GM23338 (cell line): ENCODE results near the gene AP4M1. TPM values are rescaled to one million over a fixed set of nuclear protein-coding genes. Genes with fewer than 3 reads are reported as not detected.

Experiments used
- ATAC-seq: fragments of 200-7000 bp; cut with Tn5 transposase; 3 replicates; pipeline ENCODE4 v1.9.1; 2020
- DNase-seq: peaks from one replicate; pipeline ENCODE4 v3.0.0-alpha.2; 2015; ENCODE audit warnings: low spot score
- H2AFZ ChIP-seq: fragments of 200-600 bp; sonication (generic); 2 replicates; pipeline ENCODE4 v1.8.0; 2016; ENCODE audit warnings: antibody characterized with exemption, mild to moderate bottlenecking, moderate library complexity
- H3F3A ChIP-seq: fragments of 200-600 bp; sonication (generic); replicated peaks from 2 replicates; pipeline ENCODE4 v1.8.0; 2017; ENCODE audit warnings: antibody characterized with exemption, mixed run types, low read depth
- H3K27ac ChIP-seq: fragments of 200-600 bp; sonication (generic); 2 replicates; pipeline ENCODE4 v1.6.1; 2016; ENCODE audit warnings: low read depth
- H3K27me3 ChIP-seq: fragments of 200-600 bp; sonication (generic); 2 replicates; pipeline ENCODE4 v1.8.0; 2016; ENCODE audit warnings: mild to moderate bottlenecking, mixed run types, moderate library complexity; ENCODE audit not compliant: insufficient read depth
- H3K36me3 ChIP-seq: fragments of 200-600 bp; sonication (generic); 2 replicates; pipeline ENCODE4 v1.8.0; 2016; ENCODE audit warnings: mild to moderate bottlenecking; ENCODE audit not compliant: insufficient read depth
- H3K4me1 ChIP-seq: fragments of 200-600 bp; sonication (generic); 2 replicates; pipeline ENCODE4 v1.8.0; 2016; ENCODE audit warnings: mild to moderate bottlenecking, moderate library complexity; ENCODE audit not compliant: insufficient read depth
- H3K4me2 ChIP-seq: fragments of 200-600 bp; sonication (generic); 2 replicates; pipeline ENCODE4 v1.7.1; 2017; ENCODE audit warnings: mixed run types
- H3K4me3 ChIP-seq: fragments of 200-600 bp; sonication (generic); 2 replicates; pipeline ENCODE4 v1.6.1; 2016; ENCODE audit warnings: mixed run types
- H3K79me2 ChIP-seq: fragments of 200-600 bp; sonication (generic); replicated peaks from 2 replicates; pipeline ENCODE4 v1.8.0; 2017; ENCODE audit warnings: mild to moderate bottlenecking; ENCODE audit not compliant: insufficient read depth
- H3K9me2 ChIP-seq: fragments of 200-600 bp; sonication (generic); 2 replicates; pipeline ENCODE4 v1.8.0; 2017; ENCODE audit not compliant: insufficient read depth
- H4K20me1 ChIP-seq: fragments of 200-600 bp; sonication (generic); replicated peaks from 2 replicates; pipeline ENCODE4 v1.8.0; 2017; ENCODE audit warnings: mild to moderate bottlenecking; ENCODE audit not compliant: insufficient read depth
- H3K27ac Mint-ChIP-seq: 2 replicates; pipeline ENCODE4 v1.8.0; 2020; ENCODE audit warnings: inconsistent platforms, mild to moderate bottlenecking, moderate library complexity, mixed read lengths
- H3K27me3 Mint-ChIP-seq: 3 replicates; pipeline ENCODE4 v1.8.0; 2022; ENCODE audit warnings: low read depth, mild to moderate bottlenecking, moderate library complexity, mixed read lengths, inconsistent platforms; ENCODE audit not compliant: insufficient read depth, poor library complexity
- H3K36me3 Mint-ChIP-seq: 3 replicates; pipeline ENCODE4 v1.8.0; 2021; ENCODE audit warnings: low read depth, mild to moderate bottlenecking, inconsistent platforms, moderate library complexity, mixed read lengths
- H3K4me1 Mint-ChIP-seq: 3 replicates; pipeline ENCODE4 v1.8.0; 2020; ENCODE audit warnings: mild to moderate bottlenecking, inconsistent platforms, mixed read lengths
- H3K4me3 Mint-ChIP-seq: 3 replicates; pipeline ENCODE4 v1.8.0; 2021; ENCODE audit warnings: moderate library complexity, mild to moderate bottlenecking, inconsistent platforms, mixed read lengths
- H3K9me3 Mint-ChIP-seq: 3 replicates; pipeline ENCODE4 v1.8.0; 2020; ENCODE audit warnings: moderate library complexity, mild to moderate bottlenecking, inconsistent platforms, mixed read lengths
- CREB1 ChIP-seq: fragments of 250-450 bp; sonication (Bioruptor Pico); IDR thresholded peaks from 2 replicates; pipeline ENCODE4 v1.5.0; 2020; ENCODE audit warnings: low read depth, mild to moderate bottlenecking, moderate library complexity
- CTCF ChIP-seq, 2 experiments: fragments of 200-600 bp in 1 of 2; sonication (generic) in 1 of 2; conservative IDR thresholded peaks; 2 replicates each; pipeline versions ENCODE4 v1.5.1 to v1.6.1; 2016 to 2017; ENCODE audit warnings: antibody characterized with exemption in 2 of 2, low read depth in 2 of 2, mild to moderate bottlenecking in 2 of 2, moderate library complexity in 1 of 2
- ETS1 ChIP-seq: IDR thresholded peaks from 2 replicates; pipeline ENCODE4 v1.6.1; 2016; ENCODE audit warnings: antibody characterized with exemption
- EZH2 ChIP-seq: fragments of 200-600 bp; sonication (generic); IDR thresholded peaks from one replicate; pipeline ENCODE4 v1.8.0; 2017; ENCODE audit warnings: antibody characterized with exemption, mild to moderate bottlenecking, low read depth; ENCODE audit not compliant: unreplicated experiment
- EZH2phosphoT487 ChIP-seq: fragments of 200-600 bp; sonication (generic); IDR thresholded peaks from one replicate; pipeline ENCODE4 v1.8.1; 2018; ENCODE audit warnings: antibody characterized with exemption; ENCODE audit not compliant: unreplicated experiment
- JUNB ChIP-seq: IDR thresholded peaks from one replicate; pipeline ENCODE4 v1.6.1; 2016; ENCODE audit warnings: antibody characterized with exemption; ENCODE audit not compliant: unreplicated experiment
- NANOG ChIP-seq: IDR thresholded peaks from 2 replicates; pipeline ENCODE4 v1.6.1; 2016; ENCODE audit warnings: antibody characterized with exemption, borderline replicate concordance
- POLR2AphosphoS5 ChIP-seq: IDR thresholded peaks from 2 replicates; pipeline ENCODE4 v1.6.1; 2016; ENCODE audit warnings: antibody characterized with exemption, low read depth
- REST ChIP-seq: IDR thresholded peaks from one replicate; pipeline ENCODE4 v1.6.1; 2018; ENCODE audit warnings: antibody characterized with exemption; ENCODE audit not compliant: unreplicated experiment
- STAT1 ChIP-seq: IDR thresholded peaks from one replicate; pipeline ENCODE4 v1.6.1; 2016; ENCODE audit warnings: antibody characterized with exemption; ENCODE audit not compliant: unreplicated experiment
- ZNF114 ChIP-seq: fragments of 250-450 bp; sonication (Bioruptor Pico); IDR thresholded peaks from 2 replicates; pipeline ENCODE4 v1.5.0; 2020; ENCODE audit warnings: mild to moderate bottlenecking, moderate library complexity
- ZNF331 ChIP-seq: fragments of 250-450 bp; sonication (Bioruptor Pico); IDR thresholded peaks from 2 replicates; pipeline ENCODE4 v1.5.0; 2020; ENCODE audit warnings: low read depth, mild to moderate bottlenecking, moderate library complexity
- ZNF462 ChIP-seq: fragments of 250-450 bp; sonication (Bioruptor Pico); IDR thresholded peaks from 2 replicates; pipeline ENCODE4 v1.5.0; 2020; ENCODE audit warnings: mild to moderate bottlenecking, moderate library complexity
- polyA plus RNA-seq: library from polyadenylated mRNA; unstranded; fragments of >200 nt; fragmentation: Nextera tagmentation; extraction: Ambion mirVana; gene quantifications from 2 replicates; pipeline ENCODE4 v1.2.1, GENCODE V29; 2016
- total RNA-seq: library from RNA; depleted of rRNA; stranded (reverse); fragments of >200 nt; shearing (Covaris generic); gene quantifications from 2 replicates; pipeline ENCODE4 v1.2.3, GENCODE V29; 2014

Gene AP4M1
- total and polyA plus RNA-seq, 2 experiments from 2014 or later = 9.5 to 13.3 TPM

- H3F3A ChIP-seq = peaks cover 17% of the 10 kb centered on the region
- H3K9me2 ChIP-seq = no peaks in the 10 kb centered on the region
- peaks cover 50% of the 10 kb centered on the region for H3K36me3 Mint-ChIP-seq
- H2AFZ ChIP-seq = no peak overlapping the region
- peak overlapping the region; percentile 95 for H3K4me3 Mint-ChIP-seq
- DNase-seq (peak; percentile 61), ATAC-seq (peak; percentile 18)
- no peaks in the 10 kb centered on the region for H3K27me3 ChIP-seq
- H3K4me1 ChIP-seq = peaks cover 15% of the 10 kb centered on the region
- H3K9me3 Mint-ChIP-seq = peaks cover 20% of the 10 kb centered on the region
- H3K27me3 Mint-ChIP-seq = peaks cover 17% of the 10 kb centered on the region
- peak overlapping the region; percentile 89 for H3K4me2 ChIP-seq
- H3K79me2 ChIP-seq = peaks cover 53% of the 10 kb centered on the region
- peaks cover 23% of the 10 kb centered on the region for H4K20me1 ChIP-seq
- peaks cover 39% of the 10 kb centered on the region for H3K36me3 ChIP-seq
- TF ChIP-seq STAT1 = no peak
- TF ChIP-seq ZNF331 = no peak
- TF ChIP-seq EZH2phosphoT487 = no peak
- no peak for TF ChIP-seq JUNB
- no peak for TF ChIP-seq POLR2AphosphoS5
- no peak for TF ChIP-seq ETS1
- TF ChIP-seq CTCF (conservative IDR thresholded peaks at IDR 0.05; ENCODE audit: low read depth in 2 of 2) = no peak
- no peak for TF ChIP-seq REST
- no peak for TF ChIP-seq CREB1 (CRISPR knock-in tag)
- TF ChIP-seq ZNF114 = no peak
- no peak for TF ChIP-seq EZH2
- no peak for TF ChIP-seq NANOG
- TF ChIP-seq ZNF462 (CRISPR knock-in tag) = no peak
- peaks cover 19% of the 10 kb centered on the region for H3K4me1 Mint-ChIP-seq
- peak overlapping the region; percentile 98 for H3K27ac Mint-ChIP-seq
- peak overlapping the region; percentile 85; the same call in 1 of the 2 replicates for H3K27ac ChIP-seq
- H3K4me3 ChIP-seq = peak overlapping the region; percentile 94
Measured at GRCh38 chr7:100080907-100081534, 20.4 kb upstream of the AP4M1 start.
